MV-4-11 (cell line): ENCODE data around the gene TLR8.
"Not testable (repeated sequence)": the region's sequence is repeated elsewhere in the genome, so short reads cannot be mapped to it uniquely, and the experiment has no call there.

Experiments
- DNase-seq: peaks from one replicate; lab custom pipeline; 2025; lab: John Stamatoyannopoulos, UW

Gene TLR8

GRCh38 chrX:12946838-12947544, 40.6 kb downstream of the TLR8 start:
- peak; percentile 69 for DNase-seq

GRCh38 chrX:12947545-12948235, 41.3 kb downstream of the TLR8 start:
- no peak for DNase-seq

GRCh38 chrX:12948495-12948894, 42.1 kb downstream of the TLR8 start:
- no peak for DNase-seq

GRCh38 chrX:12949205-12949926, 42.9 kb downstream of the TLR8 start:
- DNase-seq = no peak

GRCh38 chrX:12949927-12950656, 43.7 kb downstream of the TLR8 start:
- DNase-seq = peak; percentile 93

- DNase-seq = peak; percentile 72
Measured at GRCh38 chrX:12950851-12951594, 44.6 kb downstream of the TLR8 start.

- no peak for DNase-seq
Measured at GRCh38 chrX:12951595-12951975, 45.2 kb downstream of the TLR8 start.

GRCh38 chrX:12953420-12953819, 47.0 kb downstream of the TLR8 start:
- no peak for DNase-seq

GRCh38 chrX:12954376-12954775, 48.0 kb downstream of the TLR8 start:
- no peak for DNase-seq

- DNase-seq = peak; percentile 38
Measured at GRCh38 chrX:12954981-12955380, 48.6 kb downstream of the TLR8 start.

- DNase-seq = peak; percentile 96
Measured at GRCh38 chrX:12955882-12956703, 49.7 kb downstream of the TLR8 start.

GRCh38 chrX:12956704-12957534, 50.5 kb downstream of the TLR8 start:
- DNase-seq = peak; percentile 92

GRCh38 chrX:12958059-12958458, 51.6 kb downstream of the TLR8 start:
- no peak for DNase-seq

- no peak for DNase-seq
Measured at GRCh38 chrX:12958461-12958860, 52.0 kb downstream of the TLR8 start.

GRCh38 chrX:12961196-12961718, 54.8 kb downstream of the TLR8 start:
- DNase-seq = peak; percentile 28

GRCh38 chrX:12962041-12962504, 55.7 kb downstream of the TLR8 start:
- peak; percentile 20 for DNase-seq

- DNase-seq = not testable (repeated sequence)
Measured at GRCh38 chrX:12963210-12963850, 56.9 kb downstream of the TLR8 start.

GRCh38 chrX:12965131-12965940, 58.9 kb downstream of the TLR8 start:
- DNase-seq = no peak
